Liver (tissue), 9 donors: Measurements from ENCODE around the gene TRIM33. TPM values are rescaled to one million over a fixed set of nuclear protein-coding genes. Genes with fewer than 3 reads are reported as not detected.

Experiments used
- DNase-seq: peaks from one replicate; pipeline ENCODE4 v3.0.0-alpha.2; 2017; ENCODE audit warnings: low spot score
- H3K27ac ChIP-seq, 2 donors: one replicate each; pipeline ENCODE4 v1.7.0; 2013; ENCODE audit warnings: inconsistent platforms in 2 of 2, low read length in 2 of 2, control low read depth in 1 of 2, low read depth in 1 of 2, mild to moderate bottlenecking in 1 of 2
- H3K27me3 ChIP-seq, 4 donors: one replicate each; pipeline versions ENCODE4 v1.6.1 to v1.7.0; 2013; ENCODE audit warnings: low read length in 3 of 4, inconsistent platforms in 1 of 4, mild to moderate bottlenecking in 1 of 4, moderate library complexity in 1 of 4; ENCODE audit not compliant: control insufficient read depth in 4 of 4, insufficient read depth in 4 of 4
- H3K36me3 ChIP-seq, 4 donors: one replicate each; pipeline versions ENCODE4 v1.6.1 to v1.7.0; 2013; ENCODE audit warnings: low read length in 3 of 4, mild to moderate bottlenecking in 3 of 4, low read depth in 1 of 4, moderate library complexity in 1 of 4; ENCODE audit not compliant: control insufficient read depth in 4 of 4, insufficient read depth in 3 of 4
- H3K4me1 ChIP-seq, 4 donors: one replicate each; pipeline versions ENCODE4 v1.6.1 to v1.7.0; 2013; ENCODE audit warnings: low read length in 3 of 4, mild to moderate bottlenecking in 3 of 4, moderate library complexity in 1 of 4; ENCODE audit not compliant: control insufficient read depth in 4 of 4, insufficient read depth in 4 of 4
- H3K4me3 ChIP-seq, 3 donors: one replicate each; pipeline versions ENCODE4 v1.6.1 to v1.7.0; 2013; ENCODE audit warnings: low read length in 3 of 3, control low read depth in 1 of 3, low read depth in 1 of 3, mild to moderate bottlenecking in 1 of 3
- H3K9ac ChIP-seq, 2 donors: one replicate each; pipeline ENCODE4 v1.7.0; 2013; ENCODE audit warnings: low read length in 2 of 2, mild to moderate bottlenecking in 2 of 2, moderate library complexity in 2 of 2, control low read depth in 1 of 2, low read depth in 1 of 2
- H3K9me3 ChIP-seq, 4 donors: one replicate each; pipeline versions ENCODE4 v1.6.1 to v1.7.0; 2013; ENCODE audit warnings: low read length in 3 of 4; ENCODE audit not compliant: control insufficient read depth in 4 of 4
- CTCF ChIP-seq: fragments of 150-350 bp; IDR thresholded peaks from 2 replicates; pipeline ENCODE4 v1.5.1; 2017; ENCODE audit warnings: improper control_type of control experiment, low read depth, low read length; ENCODE audit not compliant: missing input control
- FOXA2 ChIP-seq: IDR thresholded peaks from 2 replicates; pipeline ENCODE4 v1.6.1; 2016; ENCODE audit warnings: antibody characterized with exemption
- GABPA ChIP-seq, 2 donors: IDR thresholded peaks in 1 of 2; conservative IDR thresholded peaks in 1 of 2; 2 replicates each; pipeline ENCODE4 v1.6.1; 2016; ENCODE audit warnings: antibody characterized with exemption in 2 of 2, mild to moderate bottlenecking in 1 of 2, moderate library complexity in 1 of 2
- HNF4A ChIP-seq, 2 donors: conservative IDR thresholded peaks; 2 replicates each; pipeline ENCODE4 v1.6.1; 2016; ENCODE audit warnings: antibody characterized with exemption in 2 of 2, mild to moderate bottlenecking in 2 of 2
- JUND ChIP-seq, 2 donors: IDR thresholded peaks; 2 replicates each; pipeline ENCODE4 v1.6.1; 2016; ENCODE audit warnings: antibody characterized with exemption in 2 of 2
- MAX ChIP-seq: IDR thresholded peaks from 2 replicates; pipeline ENCODE4 v1.6.1; 2016; ENCODE audit warnings: antibody characterized with exemption
- NR2F2 ChIP-seq: IDR thresholded peaks from 2 replicates; pipeline ENCODE4 v1.6.1; 2016; ENCODE audit warnings: antibody characterized with exemption
- REST ChIP-seq: IDR thresholded peaks from 2 replicates; pipeline ENCODE4 v1.6.1; 2016; ENCODE audit warnings: antibody characterized with exemption, mild to moderate bottlenecking
- RXRA ChIP-seq, 2 donors: IDR thresholded peaks; 2 replicates each; pipeline ENCODE4 v1.6.1; 2017 to 2018; ENCODE audit warnings: antibody characterized with exemption in 2 of 2, mild to moderate bottlenecking in 1 of 2
- SP1 ChIP-seq: IDR thresholded peaks from 2 replicates; pipeline ENCODE4 v1.6.1; 2018; ENCODE audit warnings: antibody characterized with exemption, mild to moderate bottlenecking
- YY1 ChIP-seq: IDR thresholded peaks from 2 replicates; pipeline ENCODE4 v1.6.1; 2016; ENCODE audit warnings: antibody characterized with exemption, mild to moderate bottlenecking
- ZBTB33 ChIP-seq: IDR thresholded peaks from 2 replicates; pipeline ENCODE4 v1.6.1; 2016; ENCODE audit warnings: antibody characterized with exemption
- WGBS: extraction: QIAGEN DNeasy Blood & Tissue Kit; methylation state at CpG from one replicate; pipeline ENCODE4 v1.1.7; 2013; 5-methylcytosine and 5-hydroxymethylcytosine counted together
- polyA plus RNA-seq, 2 donors: library from polyadenylated mRNA; stranded (reverse) in 1 of 2; unstranded in 1 of 2; fragments of 200-250 nt in 1 of 2; fragments of >200 nt in 1 of 2; fragmentation: Nextera tagmentation in 1 of 2; extraction: Ambion mirVana in 1 of 2; gene quantifications; one replicate each; pipeline versions ENCODE4 v1.2.1 to v1.2.3, GENCODE V29; 2013 to 2015
- total RNA-seq, 2 donors: library from RNA; depleted of rRNA; stranded (reverse); fragments of >200 nt; gene quantifications; one replicate each; pipeline ENCODE4 v1.2.3, GENCODE V29; 2014
- donor health status: healthy.
- donor health status: healthy.
- donor health status: healthy.
- donor health status: healthy.
- donor health status: healthy.

The TRIM33 gene
- total and polyA plus RNA-seq, 4 donors = 4.5 to 30.5 (median 16.6) TPM

- Histone ChIP-seq H3K9ac (no peak overlapping the region), H3K27me3 (no peaks in the 10 kb centered on the region), H3K27ac (no peak overlapping the region), H3K4me1 (peaks cover 3 to 31% (median 15%) of the 10 kb centered on the region in 4 donors), H3K36me3 (peaks cover 0 to 3% (median 0%) of the 10 kb centered on the region in 4 donors), H3K4me3 (no peak overlapping the region), H3K9me3 (no peaks in the 10 kb centered on the region)
- WGBS = 46% methylated on average over 3 of the region's 3 CpGs
- TF ChIP-seq ZBTB33 (no peak), YY1 (no peak), RXRA (IDR thresholded peaks at IDR 0.05) (no peak), CTCF (no peak), GABPA (IDR thresholded peaks at IDR 0.05 in 1 of 2, conservative IDR thresholded peaks at IDR 0.05 in 1 of 2) (no peak)
- no peak for DNase-seq
These were observed 3.5 kb downstream of the TRIM33 start for GRCh38 chr1:114507513-114507912.

GRCh38 chr1:114505148-114505561, 5.8 kb downstream of the TRIM33 start:
- Histone ChIP-seq H3K36me3 (peaks cover 0 to 3% (median 0%) of the 10 kb centered on the region in 4 donors), H3K4me1 (peaks cover 3 to 31% (median 15%) of the 10 kb centered on the region in 4 donors), H3K9me3 (no peaks in the 10 kb centered on the region), H3K9ac (no peak overlapping the region), H3K27ac (no peak overlapping the region), H3K4me3 (no peak overlapping the region), H3K27me3 (no peaks in the 10 kb centered on the region)
- WGBS = 76% methylated on average over 2 of the region's 2 CpGs
- TF ChIP-seq GABPA (IDR thresholded peaks at IDR 0.05 in 1 of 2, conservative IDR thresholded peaks at IDR 0.05 in 1 of 2) (no peak), REST (no peak), MAX (no peak), JUND (IDR thresholded peaks at IDR 0.05) (no peak), CTCF (no peak), YY1 (no peak), FOXA2 (no peak), SP1 (no peak), NR2F2 (no peak), HNF4A (conservative IDR thresholded peaks at IDR 0.05) (no peak)
- no peak for DNase-seq
